Activated CD8-positive, alpha-beta memory T cell treated with anti-CD3 and anti-CD28 coated beads, Interleukin-2, amount 50 U/mL, for 1 hour (primary cell): ENCODE data around the gene MAST3.

ENCODE experiments used
- DNase-seq: peaks from one replicate; pipeline ENCODE4 v3.0.0-alpha.2; 2020; ENCODE audit errors: extremely low read depth

The MAST3 gene

DNA sequence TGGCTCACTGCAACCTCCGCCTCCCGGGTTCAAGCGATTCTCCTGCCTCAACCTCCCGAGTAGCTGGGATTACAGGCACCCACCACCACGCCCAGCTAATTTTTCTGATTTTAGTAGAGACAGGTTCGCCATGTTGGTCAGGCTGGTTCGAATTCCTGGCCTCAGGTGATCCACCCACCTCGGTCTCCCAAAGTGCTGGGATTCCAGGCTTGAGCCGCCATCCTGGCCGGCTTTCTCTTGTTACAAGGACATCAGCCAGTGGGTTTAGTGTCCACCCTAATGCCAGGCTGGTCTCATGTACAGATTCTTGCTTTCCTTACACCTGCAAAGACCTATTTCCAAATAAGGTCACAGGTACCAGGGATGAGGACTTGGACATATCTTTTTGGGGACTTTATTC is 62.2 kb downstream of the MAST3 start:
- DNase-seq: no peak

GRCh38 chr19:18160493-18160970 is 63.0 kb downstream of the MAST3 start:
- DNase-seq: no peak

- DNase-seq: no peak
These were observed 63.5 kb downstream of the MAST3 start for GRCh38 chr19:18160971-18161635.

GRCh38 chr19:18161636-18162002 is 64.0 kb downstream of the MAST3 start:
- no peak for DNase-seq

DNA sequence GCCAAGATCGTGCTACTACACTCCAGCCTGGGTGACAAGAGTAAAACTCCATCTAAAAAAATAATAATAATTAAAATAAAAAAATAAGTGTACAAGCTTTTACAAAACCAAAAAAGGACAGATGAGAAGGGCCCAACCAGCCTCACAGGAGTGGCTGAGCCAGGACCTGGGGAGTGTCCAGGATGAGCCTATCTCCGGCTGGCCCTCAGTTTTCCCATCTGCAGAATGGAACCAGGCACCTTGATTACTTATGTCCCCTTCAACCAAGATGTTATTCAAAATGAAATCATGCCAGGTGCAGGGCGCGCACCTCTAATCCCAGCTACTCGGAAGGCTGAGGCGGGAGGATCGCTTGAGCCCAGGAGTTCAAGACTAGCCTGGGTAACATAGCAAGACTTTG is 66.5 kb downstream of the MAST3 start:
- no peak for DNase-seq

DNA sequence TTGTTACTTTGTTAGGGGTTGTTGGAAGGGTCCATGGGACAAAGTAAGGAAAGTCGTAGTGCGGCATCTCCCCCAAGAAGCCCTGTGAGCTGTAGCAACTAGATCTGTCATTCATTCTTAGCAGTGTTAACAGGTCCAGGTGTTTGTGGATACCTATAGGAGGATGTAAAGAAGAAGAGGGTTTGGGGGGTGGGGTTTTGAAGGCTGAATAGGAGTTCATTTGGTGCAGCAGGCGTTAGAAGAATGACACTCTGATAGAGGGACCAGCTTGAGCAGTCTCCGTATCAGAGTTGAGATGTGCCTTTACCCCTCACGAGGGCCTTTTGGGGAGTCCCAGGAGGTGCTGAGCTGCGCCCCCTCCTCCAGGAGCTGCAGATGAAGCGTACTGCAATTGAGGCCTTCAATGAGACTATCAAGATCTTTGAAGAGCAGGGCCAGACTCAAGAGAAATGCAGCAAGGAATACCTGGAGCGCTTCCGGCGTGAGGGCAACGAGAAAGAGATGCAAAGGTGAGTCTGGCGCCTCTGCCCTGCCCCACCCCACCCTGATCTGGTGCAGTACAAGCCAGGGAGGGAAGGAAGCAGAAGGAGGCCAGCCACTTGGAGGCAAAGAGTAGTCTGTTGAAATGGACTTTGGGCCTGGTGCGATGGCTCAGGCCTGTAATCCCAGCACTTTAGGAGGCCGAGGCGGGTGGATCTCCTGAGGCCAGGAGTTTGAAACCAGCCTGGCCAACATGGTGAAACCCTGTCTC is 68.4 kb downstream of the MAST3 start:
- no peak for DNase-seq

DNA sequence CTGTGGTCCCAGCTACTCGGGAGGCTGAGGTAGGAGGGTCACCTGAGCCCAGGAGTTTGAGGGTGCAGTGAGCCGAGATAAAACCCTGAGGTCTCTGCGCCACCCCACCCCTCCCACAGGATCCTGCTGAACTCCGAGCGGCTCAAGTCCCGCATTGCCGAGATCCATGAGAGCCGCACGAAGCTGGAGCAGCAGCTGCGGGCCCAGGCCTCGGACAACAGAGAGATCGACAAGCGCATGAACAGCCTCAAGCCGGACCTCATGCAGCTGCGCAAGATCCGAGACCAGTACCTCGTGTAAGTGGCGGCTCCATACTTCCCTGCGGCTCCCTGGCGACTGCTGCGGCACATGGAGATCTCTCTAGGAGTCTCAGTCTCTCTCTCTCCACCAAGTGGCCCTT is 69.4 kb downstream of the MAST3 start:
- DNase-seq: no peak

DNA sequence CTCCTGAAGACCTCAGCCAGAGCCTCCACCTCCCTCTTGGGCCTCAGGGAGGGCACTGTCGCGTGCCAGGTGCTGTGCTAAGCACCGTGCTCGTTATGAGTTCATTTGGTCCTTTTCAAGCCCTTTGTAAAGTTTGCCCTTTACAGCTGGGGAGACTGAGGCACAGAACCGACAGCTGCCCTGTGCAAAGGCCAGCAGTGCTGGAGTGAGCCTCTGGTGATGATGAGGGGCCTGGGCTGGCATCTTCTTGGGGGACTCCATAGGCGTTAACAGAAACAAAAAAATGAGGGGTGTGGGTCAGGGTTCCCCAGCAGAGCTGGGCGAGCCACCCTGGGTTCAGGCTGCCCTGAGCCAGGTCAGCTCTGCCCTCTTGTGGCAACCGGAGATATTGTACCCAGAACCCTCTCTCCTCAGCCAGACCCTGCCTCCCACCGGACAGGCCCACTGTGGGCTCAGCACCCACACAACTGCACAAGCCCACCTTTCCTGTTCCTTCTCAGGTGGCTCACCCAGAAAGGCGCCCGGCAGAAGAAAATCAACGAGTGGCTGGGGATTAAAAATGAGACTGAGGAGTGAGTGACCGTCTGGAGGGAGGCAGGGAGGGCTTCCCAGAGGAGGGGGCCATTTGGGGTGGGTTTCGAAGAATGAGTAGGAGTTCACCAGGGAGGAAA is 70.5 kb downstream of the MAST3 start:
- DNase-seq: no peak

GRCh38 chr19:18168673-18169381 is 71.2 kb downstream of the MAST3 start:
- no peak for DNase-seq

DNA sequence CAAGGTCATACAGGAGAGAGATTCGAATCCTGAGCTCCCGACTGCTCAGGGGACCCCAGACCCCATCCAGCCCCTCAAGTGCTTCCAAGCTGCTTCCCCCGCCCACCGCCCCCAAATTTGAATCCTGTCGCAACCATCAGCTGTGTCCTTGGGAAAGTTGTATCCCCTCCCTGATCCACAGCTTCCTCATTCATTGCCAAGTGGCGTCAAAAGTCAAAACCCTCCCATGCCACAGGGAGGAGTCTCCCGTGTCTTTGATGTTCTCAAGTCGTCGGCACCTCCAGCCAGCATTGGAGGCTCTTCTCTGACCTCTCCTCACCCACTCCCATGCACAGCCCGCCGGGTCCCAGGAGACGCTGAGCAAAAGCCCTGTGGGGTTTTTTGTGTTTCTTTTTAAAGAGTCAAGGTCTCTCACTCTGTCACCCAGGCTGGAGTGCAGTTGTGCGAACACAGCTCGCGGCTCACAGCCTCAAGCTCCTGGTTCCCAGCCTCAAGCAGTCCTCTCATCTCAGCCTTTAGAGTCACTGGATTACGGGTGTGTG is 73.2 kb downstream of the MAST3 start:
- no peak for DNase-seq

- DNase-seq: no peak
These were observed 74.2 kb downstream of the MAST3 start for GRCh38 chr19:18171605-18172327.

GRCh38 chr19:18172331-18173053 is 74.9 kb downstream of the MAST3 start:
- DNase-seq: no peak

GRCh38 chr19:18173054-18173571 is 75.5 kb downstream of the MAST3 start:
- no peak for DNase-seq

GRCh38 chr19:18173572-18174288 is 76.2 kb downstream of the MAST3 start, which contains the start of gene IFI30:
Gene IFI30 (plus strand): TSS chr19:18173813. CDS start chr19:18173842, 29 bp downstream.
- DNase-seq: no peak

GRCh38 chr19:18174983-18175382 is 77.4 kb downstream of the MAST3 start:
- no peak for DNase-seq

- DNase-seq: no peak
These were observed 79.1 kb downstream of the MAST3 start for GRCh38 chr19:18176367-18177310.

DNA sequence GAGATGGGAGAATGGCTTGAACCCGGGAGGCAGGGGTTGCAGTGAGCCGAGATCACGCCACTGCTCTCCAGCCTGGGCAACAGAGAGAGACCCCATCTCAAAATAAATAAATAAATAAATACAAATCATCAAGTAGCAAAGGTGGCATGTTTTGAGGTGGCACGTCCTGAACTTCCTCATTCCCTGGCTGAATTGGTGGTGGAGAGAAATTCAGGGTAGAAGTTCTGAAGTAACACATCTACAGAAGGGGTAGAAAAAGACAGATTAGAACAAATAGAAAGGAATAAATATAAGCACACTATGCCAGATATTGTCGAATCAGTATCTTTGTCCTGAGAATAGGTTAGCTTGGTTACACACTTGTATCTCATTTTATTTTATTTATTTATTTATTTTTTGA is 82.4 kb downstream of the MAST3 start:
- DNase-seq: no peak

DNA sequence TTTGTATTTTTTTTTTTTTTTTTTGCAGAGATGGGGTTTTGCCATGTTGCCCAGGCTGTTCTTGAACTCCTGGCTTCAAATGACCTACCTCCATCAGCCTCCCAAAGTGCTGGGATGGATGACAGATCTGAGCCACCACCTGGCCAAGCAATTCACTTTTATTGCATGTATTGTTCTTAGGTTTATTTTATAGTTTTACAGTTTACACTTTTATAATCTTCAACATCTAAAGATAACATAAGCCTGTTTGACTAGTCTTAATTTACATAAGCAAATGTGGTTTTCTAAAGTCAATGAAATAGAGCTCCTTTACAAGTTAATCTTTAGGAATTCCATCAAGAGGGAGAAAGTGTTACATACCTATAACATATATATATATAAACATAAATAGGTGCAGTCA is 86.0 kb downstream of the MAST3 start:
- no peak for DNase-seq
